ENCODE data around the gene MKRN1. TPM values are rescaled to one million over a fixed set of nuclear protein-coding genes. Genes with fewer than 3 reads are reported as not detected.
A peak's percentile ranks its signal among the peaks of the same experiment; 100 is the strongest.

Gene MKRN1
- total RNA-seq, 1 donor from 2014 or later: 121 TPM

DNA sequence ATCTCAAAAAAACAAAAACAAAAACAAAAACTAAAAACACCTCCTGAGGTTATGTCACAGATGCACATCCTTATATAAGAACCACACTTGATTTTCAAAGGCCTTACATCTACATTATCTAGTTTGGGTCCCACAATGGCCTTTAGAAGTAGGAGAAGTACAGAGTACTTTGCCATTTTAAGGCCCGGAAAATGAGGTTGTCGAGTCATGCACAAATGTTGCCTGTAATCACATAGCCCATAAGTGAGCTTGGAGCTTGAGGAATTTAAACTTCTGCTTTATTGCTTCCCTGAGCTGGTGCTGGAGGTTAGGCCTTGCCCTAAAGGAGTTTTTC is 9.7 kb upstream of the MKRN1 start:
- Histone ChIP-seq H3K4me3 (no peak overlapping the region), H3K9ac (no peak overlapping the region), H3K27me3 (no peaks in the 10 kb centered on the region), H3K4me2 (no peak overlapping the region), H3K27ac (no peak overlapping the region), H3K36me3 (no peaks in the 10 kb centered on the region), H2AFZ (replicated peaks) (no peak overlapping the region), H3K9me3 (ENCODE audit: low read depth) (no peaks in the 10 kb centered on the region), H4K20me1 (ENCODE audit: low read depth) (no peaks in the 10 kb centered on the region), H3K4me1 (peaks cover 9% of the 10 kb centered on the region), H3K79me2 (ENCODE audit: low read depth) (no peaks in the 10 kb centered on the region), H3F3A (ENCODE audit: low read depth) (peaks cover 6% of the 10 kb centered on the region)
- H3K4me3 Mint-ChIP-seq: no peak overlapping the region
- H3K27ac Mint-ChIP-seq: no peak overlapping the region
- no peaks in the 10 kb centered on the region for H3K27me3 Mint-ChIP-seq (ENCODE audit: insufficient read depth, low read depth)
- DNase-seq (ENCODE audit: low spot score): no peak
- peaks cover 5% of the 10 kb centered on the region for H3K4me1 Mint-ChIP-seq
- no peaks in the 10 kb centered on the region for H3K9me3 Mint-ChIP-seq
- H3K36me3 Mint-ChIP-seq: no peaks in the 10 kb centered on the region
- TF ChIP-seq EZH2 (IDR thresholded peaks at IDR 0.05) (no peak), EZH2phosphoT487 (IDR thresholded peaks at IDR 0.05) (no peak)
- TF ChIP-seq, protein P1, sequence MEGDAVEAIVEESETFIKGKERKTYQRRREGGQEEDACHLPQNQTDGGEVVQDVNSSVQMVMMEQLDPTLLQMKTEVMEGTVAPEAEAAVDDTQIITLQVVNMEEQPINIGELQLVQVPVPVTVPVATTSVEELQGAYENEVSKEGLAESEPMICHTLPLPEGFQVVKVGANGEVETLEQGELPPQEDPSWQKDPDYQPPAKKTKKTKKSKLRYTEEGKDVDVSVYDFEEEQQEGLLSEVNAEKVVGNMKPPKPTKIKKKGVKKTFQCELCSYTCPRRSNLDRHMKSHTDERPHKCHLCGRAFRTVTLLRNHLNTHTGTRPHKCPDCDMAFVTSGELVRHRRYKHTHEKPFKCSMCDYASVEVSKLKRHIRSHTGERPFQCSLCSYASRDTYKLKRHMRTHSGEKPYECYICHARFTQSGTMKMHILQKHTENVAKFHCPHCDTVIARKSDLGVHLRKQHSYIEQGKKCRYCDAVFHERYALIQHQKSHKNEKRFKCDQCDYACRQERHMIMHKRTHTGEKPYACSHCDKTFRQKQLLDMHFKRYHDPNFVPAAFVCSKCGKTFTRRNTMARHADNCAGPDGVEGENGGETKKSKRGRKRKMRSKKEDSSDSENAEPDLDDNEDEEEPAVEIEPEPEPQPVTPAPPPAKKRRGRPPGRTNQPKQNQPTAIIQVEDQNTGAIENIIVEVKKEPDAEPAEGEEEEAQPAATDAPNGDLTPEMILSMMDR (IDR thresholded peaks at IDR 0.05): no peak

DNA sequence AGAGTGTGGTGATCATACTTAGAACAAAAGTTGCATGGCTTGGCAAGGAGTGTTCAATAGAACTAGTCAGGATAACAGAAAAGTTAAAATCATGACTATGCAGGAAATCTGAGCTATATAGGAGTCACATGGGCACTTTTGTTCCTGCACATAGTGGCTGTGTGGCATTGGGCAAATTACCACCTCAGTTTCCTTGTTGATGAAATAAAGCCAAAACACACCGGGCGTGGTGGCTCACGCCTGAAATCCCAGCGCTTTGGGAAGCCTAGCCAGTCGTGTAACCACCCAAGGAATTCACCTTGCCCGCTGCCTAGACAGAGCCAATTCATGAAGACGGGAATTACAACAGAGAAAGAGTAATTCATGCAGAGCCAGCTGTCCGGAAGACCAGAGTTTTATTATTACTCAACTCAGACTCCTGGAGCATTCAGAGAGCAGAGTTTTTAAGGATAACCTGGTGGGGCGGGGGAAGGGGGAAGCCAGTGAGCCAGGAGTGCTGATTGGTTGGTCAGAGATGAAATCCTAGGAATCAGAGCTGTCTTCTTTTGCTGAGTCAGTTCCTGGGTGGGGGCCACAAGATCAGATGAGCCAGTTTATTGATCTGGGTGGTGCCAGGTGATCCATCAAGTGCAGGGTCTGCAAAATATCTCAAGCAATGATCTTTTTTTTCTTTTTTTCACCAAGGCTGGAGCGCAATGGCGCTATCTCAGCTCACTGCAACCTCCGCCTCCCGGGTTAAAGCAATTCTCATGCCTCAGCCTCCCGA is 6.4 kb upstream of the MKRN1 start:
- H3K9ac ChIP-seq: no peak overlapping the region
- TF ChIP-seq EZH2phosphoT487 (IDR thresholded peaks at IDR 0.05): no peak
- TF ChIP-seq, protein P1 (IDR thresholded peaks at IDR 0.05): no peak
- TF ChIP-seq EZH2 (IDR thresholded peaks at IDR 0.05): no peak
- no peak overlapping the region for H3K4me2 ChIP-seq
- H3K4me1 ChIP-seq: peaks cover 9% of the 10 kb centered on the region
- H3K27ac ChIP-seq: no peak overlapping the region
- no peaks in the 10 kb centered on the region for H3K9me3 Mint-ChIP-seq
- no peaks in the 10 kb centered on the region for H3K36me3 ChIP-seq
- no peaks in the 10 kb centered on the region for H4K20me1 ChIP-seq (ENCODE audit: low read depth)
- H2AFZ ChIP-seq (replicated peaks): peak overlapping the region; percentile 26
- peaks cover 9% of the 10 kb centered on the region for H3K27me3 Mint-ChIP-seq (ENCODE audit: insufficient read depth, low read depth)
- H3K27me3 ChIP-seq: no peaks in the 10 kb centered on the region
- peaks cover 5% of the 10 kb centered on the region for H3K4me1 Mint-ChIP-seq
- no peak for DNase-seq (ENCODE audit: low spot score)
- no peak overlapping the region for H3K27ac Mint-ChIP-seq
- H3K4me3 ChIP-seq: no peak overlapping the region
- H3K79me2 ChIP-seq (ENCODE audit: low read depth): no peaks in the 10 kb centered on the region
- no peak overlapping the region for H3K4me3 Mint-ChIP-seq
- H3K9me3 ChIP-seq (ENCODE audit: low read depth): no peaks in the 10 kb centered on the region
- H3F3A ChIP-seq (ENCODE audit: low read depth): peaks cover 5% of the 10 kb centered on the region
- no peaks in the 10 kb centered on the region for H3K36me3 Mint-ChIP-seq

DNA sequence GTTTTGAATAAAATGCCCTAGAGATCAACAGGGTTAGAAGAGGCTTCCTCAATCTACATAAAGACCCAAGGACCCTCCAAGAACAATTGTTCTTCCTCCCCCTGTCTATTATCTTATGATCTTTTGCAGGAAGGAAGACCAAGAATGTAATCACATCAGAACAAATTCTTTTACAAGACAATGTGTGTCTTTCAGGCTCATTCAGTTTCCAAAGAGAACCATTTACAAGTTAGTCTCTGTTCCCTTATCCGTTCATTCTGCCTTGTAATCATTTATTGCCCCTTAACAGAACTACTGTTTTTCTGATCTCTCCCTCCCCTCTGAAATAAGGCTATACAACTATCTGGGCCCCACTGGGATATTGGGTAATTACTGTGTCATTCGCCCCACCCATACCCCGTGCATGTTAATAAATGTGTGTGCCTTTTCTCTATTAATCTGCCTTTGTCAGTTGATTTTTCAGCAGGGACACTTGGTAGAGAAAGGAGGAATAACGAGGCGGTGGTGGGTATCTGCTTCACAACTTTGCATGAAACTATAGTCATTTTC is 5.7 kb upstream of the MKRN1 start:
- no peak for TF ChIP-seq EZH2 (IDR thresholded peaks at IDR 0.05)
- TF ChIP-seq EZH2phosphoT487 (IDR thresholded peaks at IDR 0.05): no peak
- TF ChIP-seq, protein P1 (IDR thresholded peaks at IDR 0.05): no peak
- Histone ChIP-seq H3K27ac (no peak overlapping the region), H3K4me3 (no peak overlapping the region), H3K27me3 (no peaks in the 10 kb centered on the region), H2AFZ (replicated peaks) (peak overlapping the region; percentile 26), H4K20me1 (ENCODE audit: low read depth) (no peaks in the 10 kb centered on the region), H3K4me1 (peaks cover 9% of the 10 kb centered on the region), H3K36me3 (no peaks in the 10 kb centered on the region), H3K79me2 (ENCODE audit: low read depth) (no peaks in the 10 kb centered on the region), H3K9ac (no peak overlapping the region), H3K9me3 (ENCODE audit: low read depth) (no peaks in the 10 kb centered on the region), H3K4me2 (no peak overlapping the region), H3F3A (ENCODE audit: low read depth) (peaks cover 6% of the 10 kb centered on the region)
- no peak overlapping the region for H3K4me3 Mint-ChIP-seq
- H3K9me3 Mint-ChIP-seq: no peaks in the 10 kb centered on the region
- no peaks in the 10 kb centered on the region for H3K36me3 Mint-ChIP-seq
- DNase-seq (ENCODE audit: low spot score): no peak
- H3K4me1 Mint-ChIP-seq: peaks cover 5% of the 10 kb centered on the region
- no peak overlapping the region for H3K27ac Mint-ChIP-seq
- H3K27me3 Mint-ChIP-seq (ENCODE audit: insufficient read depth, low read depth): peaks cover 9% of the 10 kb centered on the region

Measured in neural progenitor cell (in vitro differentiated cells).